GM21717 (cell line): ENCODE data around the gene NUDT2.
"Not testable (repeated sequence)": the region's sequence is repeated elsewhere in the genome, so short reads cannot be mapped to it uniquely, and the experiment has no call there.

Experiments
- ATAC-seq: cut with Tn5 transposase; IDR thresholded peaks from one replicate; pipeline ENCODE4 v1.9.1; 2021; ENCODE audit warnings: mild to moderate bottlenecking, moderate library complexity; ENCODE audit not compliant: unreplicated experiment

Gene NUDT2

GRCh38 chr9:34334916-34335315 lies 5.5 kb downstream of the NUDT2 start:
- no peak for ATAC-seq

- no peak for ATAC-seq
Measured at GRCh38 chr9:34335376-34335775, 6.0 kb downstream of the NUDT2 start.

- ATAC-seq: no peak
Measured at GRCh38 chr9:34337403-34337802, 8.0 kb downstream of the NUDT2 start.

GRCh38 chr9:34338079-34338478 lies 8.7 kb downstream of the NUDT2 start:
- not testable (repeated sequence) for ATAC-seq

- ATAC-seq: no peak
Measured at GRCh38 chr9:34338665-34339385, 9.5 kb downstream of the NUDT2 start.

- ATAC-seq: no peak
Measured at GRCh38 chr9:34341659-34342295, 12.4 kb downstream of the NUDT2 start.

GRCh38 chr9:34343090-34343489 lies 13.7 kb downstream of the NUDT2 start:
- no peak for ATAC-seq

- no peak for ATAC-seq
Measured at GRCh38 chr9:34343605-34344004, 14.2 kb downstream of the NUDT2 start.

GRCh38 chr9:34346873-34347799 lies 17.8 kb downstream of the NUDT2 start:
- ATAC-seq: no peak

- no peak for ATAC-seq
Measured at GRCh38 chr9:34347800-34348158, 18.4 kb downstream of the NUDT2 start.

- no peak for ATAC-seq
Measured at GRCh38 chr9:34349324-34349723, 20.0 kb downstream of the NUDT2 start.

- not testable (repeated sequence) for ATAC-seq
Measured at GRCh38 chr9:34352122-34352652, 22.8 kb downstream of the NUDT2 start.

GRCh38 chr9:34352957-34353356 lies 23.6 kb downstream of the NUDT2 start:
- ATAC-seq: not testable (repeated sequence)

- no peak for ATAC-seq
Measured at GRCh38 chr9:34362614-34363214, 33.3 kb downstream of the NUDT2 start.

- ATAC-seq: no peak
Measured at GRCh38 chr9:34363619-34364351, 34.4 kb downstream of the NUDT2 start.

- no peak for ATAC-seq
Measured at GRCh38 chr9:34365282-34365681, 35.9 kb downstream of the NUDT2 start.

GRCh38 chr9:34366365-34366764 lies 37.0 kb downstream of the NUDT2 start:
- ATAC-seq: no peak

- ATAC-seq: not testable (repeated sequence)
Measured at GRCh38 chr9:34367751-34368410, 38.5 kb downstream of the NUDT2 start.

- ATAC-seq: not testable (repeated sequence)
Measured at GRCh38 chr9:34368796-34369195, 39.4 kb downstream of the NUDT2 start.

GRCh38 chr9:34369636-34370035 lies 40.3 kb downstream of the NUDT2 start:
- no peak for ATAC-seq
